ENCODE measurements around the gene GSX1.
"Not testable (repeated sequence)": the region's sequence is repeated elsewhere in the genome, so short reads cannot be mapped to it uniquely, and the experiment has no call there.

GSX1 gene

GRCh38 chr13:27794921-27795717 is 2.8 kb downstream of the GSX1 start:
- DNase-seq, result no peak

GRCh38 chr13:27795718-27796019 is 3.4 kb downstream of the GSX1 start:
- DNase-seq, result no peak

GRCh38 chr13:27796544-27797227 is 4.4 kb downstream of the GSX1 start:
- DNase-seq, result no peak

GRCh38 chr13:27797228-27797624 is 4.9 kb downstream of the GSX1 start:
- DNase-seq, result peak; percentile 5

- no peak for DNase-seq
Observed at GRCh38 chr13:27806744-27807387, 14.6 kb downstream of the GSX1 start.

- DNase-seq, result no peak
Observed at GRCh38 chr13:27808851-27809550, 16.7 kb downstream of the GSX1 start.

- DNase-seq, result no peak
Observed at GRCh38 chr13:27810009-27810408, 17.7 kb downstream of the GSX1 start.

- no peak for DNase-seq
Observed at GRCh38 chr13:27810461-27810860, 18.2 kb downstream of the GSX1 start.

- no peak for DNase-seq
Observed at GRCh38 chr13:27813826-27814225, 21.5 kb downstream of the GSX1 start.

- DNase-seq, result not testable (repeated sequence)
Observed at GRCh38 chr13:27817832-27818231, 25.5 kb downstream of the GSX1 start.

- DNase-seq, result no peak
Observed at GRCh38 chr13:27820524-27821482, 28.5 kb downstream of the GSX1 start.

- no peak for DNase-seq
Observed at GRCh38 chr13:27821566-27821965, 29.3 kb downstream of the GSX1 start.

GRCh38 chr13:27822258-27822872 is 30.1 kb downstream of the GSX1 start:
- no peak for DNase-seq

GRCh38 chr13:27822873-27823311 is 30.6 kb downstream of the GSX1 start:
- DNase-seq, result no peak

- DNase-seq, result no peak
Observed at GRCh38 chr13:27824121-27824520, 31.8 kb downstream of the GSX1 start.

GRCh38 chr13:27825072-27825471 is 32.8 kb downstream of the GSX1 start:
- no peak for DNase-seq

GRCh38 chr13:27826379-27827353 is 34.4 kb downstream of the GSX1 start:
- DNase-seq, result peak; percentile 75

GRCh38 chr13:27827646-27828045 is 35.4 kb downstream of the GSX1 start:
- no peak for DNase-seq

- DNase-seq, result no peak
Observed at GRCh38 chr13:27830010-27830409, 37.7 kb downstream of the GSX1 start.

- no peak for DNase-seq
Observed at GRCh38 chr13:27833206-27833605, 40.9 kb downstream of the GSX1 start.

All from fibroblast of upper back skin (primary cell).